HepG2 (cell line): ENCODE results near the gene RAD18. TPM values are rescaled to one million over a fixed set of nuclear protein-coding genes. Genes with fewer than 3 reads are reported as not detected.

Experiments
- MYC ChIP-seq: sonication (generic); formaldehyde crosslinking; IDR thresholded peaks from 2 replicates; pipeline ENCODE4 v1.9.0; 2021; ENCODE audit warnings: missing genetic modification reagents, borderline replicate concordance
- SALL1 ChIP-seq: sonication (generic); formaldehyde crosslinking; IDR thresholded peaks from 2 replicates; pipeline ENCODE4 v1.8.0; 2022; ENCODE audit warnings: mild to moderate bottlenecking, missing genetic modification reagents
- SMAD1 ChIP-seq: sonication (generic); formaldehyde crosslinking; IDR thresholded peaks from 2 replicates; pipeline ENCODE4 v1.4.0; 2020; ENCODE audit warnings: missing genetic modification reagents, low read depth, mild to moderate bottlenecking, borderline replicate concordance
- TBL1XR1 ChIP-seq: fragments of 150-350 bp; IDR thresholded peaks from 2 replicates; pipeline ENCODE4 v1.6.1; 2014; ENCODE audit warnings: borderline replicate concordance, low read length; ENCODE audit not compliant: partially characterized antibody
- ZNF234 ChIP-seq: sonication (generic); formaldehyde crosslinking; conservative IDR thresholded peaks from 2 replicates; pipeline ENCODE4 v1.5.1; 2020; ENCODE audit warnings: mild to moderate bottlenecking, missing genetic modification reagents
- polyA plus RNA-seq, 8 experiments: library from polyadenylated mRNA; depleted of rRNA in 3 of 8; stranded (reverse) in 7 of 8; unstranded in 1 of 8; fragments of >200 nt; fragmentation: Illumina TruSeq in 4 of 8; extraction: Trizol in 4 of 8; gene quantifications; 2 replicates each; pipeline versions ENCODE4 v1.2.1 to v1.2.3, GENCODE V29; 2011 to 2016; ENCODE audit warnings: low read depth in 4 of 8, missing spikeins in 1 of 8, mixed read lengths in 1 of 8; ENCODE audit not compliant: insufficient read depth in 1 of 8
- total RNA-seq, 5 experiments: library from RNA; depleted of rRNA; stranded (reverse); fragments of >200 nt; fragmentation: Illumina TruSeq; extraction: Trizol; gene quantifications; 2 replicates each; pipeline ENCODE4 v1.2.3, GENCODE V29; 2016; ENCODE audit warnings: low read depth in 1 of 5
- TF ChIP-seq, protein P1 (sequence below): sonication (generic); formaldehyde crosslinking; IDR thresholded peaks from 2 replicates; pipeline ENCODE4 v1.4.0; 2020; ENCODE audit warnings: missing genetic modification reagents
- TF ChIP-seq, protein P2 (sequence below): sonication (generic); formaldehyde crosslinking; IDR thresholded peaks from 2 replicates; pipeline ENCODE4 v1.5.0; 2020; ENCODE audit warnings: mild to moderate bottlenecking, missing genetic modification reagents, borderline replicate concordance
- TF ChIP-seq, protein P3 (sequence below): IDR thresholded peaks from 2 replicates; pipeline ENCODE4 v1.6.1; 2016; ENCODE audit warnings: mild to moderate bottlenecking, missing biosample characterization, missing genetic modification reagents
- TF ChIP-seq, protein P4 (sequence below): sonication (generic); formaldehyde crosslinking; IDR thresholded peaks from 2 replicates; pipeline ENCODE4 v1.4.0; 2020; ENCODE audit warnings: mild to moderate bottlenecking, missing genetic modification reagents
- TF ChIP-seq, protein P5 (sequence below): sonication (generic); formaldehyde crosslinking; conservative IDR thresholded peaks from 2 replicates; pipeline ENCODE4 v1.4.0; 2020; ENCODE audit warnings: missing genetic modification reagents

RAD18 gene
- total and polyA plus RNA-seq, 2 of the 13 experiments (the other 11 are each of a cell fraction or from before 2014, with no cell fraction given) = 5.9 to 20.7 TPM

DNA sequence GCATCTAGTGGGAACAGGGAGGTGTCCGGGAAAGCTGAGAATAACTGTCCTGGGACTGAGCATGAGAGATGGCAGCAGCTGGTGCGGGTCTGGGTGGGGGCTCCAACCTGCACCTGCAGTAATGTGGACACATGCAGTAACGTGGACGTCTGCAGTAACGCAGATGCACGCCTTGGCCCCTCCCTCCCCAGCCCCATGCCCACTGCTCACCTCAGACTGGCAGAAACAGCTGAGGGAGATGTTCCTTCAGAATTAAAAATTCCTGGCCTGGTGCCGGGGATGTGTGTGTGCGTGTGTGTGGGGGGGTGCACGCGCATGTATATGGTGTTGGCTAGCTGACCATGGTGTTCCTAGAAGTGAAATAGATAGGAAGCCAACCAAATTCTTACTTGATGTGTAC lies 107.2 kb downstream of the RAD18 start (continued):
- TF ChIP-seq, protein P1, sequence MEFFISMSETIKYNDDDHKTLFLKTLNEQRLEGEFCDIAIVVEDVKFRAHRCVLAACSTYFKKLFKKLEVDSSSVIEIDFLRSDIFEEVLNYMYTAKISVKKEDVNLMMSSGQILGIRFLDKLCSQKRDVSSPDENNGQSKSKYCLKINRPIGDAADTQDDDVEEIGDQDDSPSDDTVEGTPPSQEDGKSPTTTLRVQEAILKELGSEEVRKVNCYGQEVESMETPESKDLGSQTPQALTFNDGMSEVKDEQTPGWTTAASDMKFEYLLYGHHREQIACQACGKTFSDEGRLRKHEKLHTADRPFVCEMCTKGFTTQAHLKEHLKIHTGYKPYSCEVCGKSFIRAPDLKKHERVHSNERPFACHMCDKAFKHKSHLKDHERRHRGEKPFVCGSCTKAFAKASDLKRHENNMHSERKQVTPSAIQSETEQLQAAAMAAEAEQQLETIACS (CRISPR knock-in tag) = no peak
- TF ChIP-seq TBL1XR1 = no peak
- TF ChIP-seq SALL1 = no peak
- TF ChIP-seq, protein P2, sequence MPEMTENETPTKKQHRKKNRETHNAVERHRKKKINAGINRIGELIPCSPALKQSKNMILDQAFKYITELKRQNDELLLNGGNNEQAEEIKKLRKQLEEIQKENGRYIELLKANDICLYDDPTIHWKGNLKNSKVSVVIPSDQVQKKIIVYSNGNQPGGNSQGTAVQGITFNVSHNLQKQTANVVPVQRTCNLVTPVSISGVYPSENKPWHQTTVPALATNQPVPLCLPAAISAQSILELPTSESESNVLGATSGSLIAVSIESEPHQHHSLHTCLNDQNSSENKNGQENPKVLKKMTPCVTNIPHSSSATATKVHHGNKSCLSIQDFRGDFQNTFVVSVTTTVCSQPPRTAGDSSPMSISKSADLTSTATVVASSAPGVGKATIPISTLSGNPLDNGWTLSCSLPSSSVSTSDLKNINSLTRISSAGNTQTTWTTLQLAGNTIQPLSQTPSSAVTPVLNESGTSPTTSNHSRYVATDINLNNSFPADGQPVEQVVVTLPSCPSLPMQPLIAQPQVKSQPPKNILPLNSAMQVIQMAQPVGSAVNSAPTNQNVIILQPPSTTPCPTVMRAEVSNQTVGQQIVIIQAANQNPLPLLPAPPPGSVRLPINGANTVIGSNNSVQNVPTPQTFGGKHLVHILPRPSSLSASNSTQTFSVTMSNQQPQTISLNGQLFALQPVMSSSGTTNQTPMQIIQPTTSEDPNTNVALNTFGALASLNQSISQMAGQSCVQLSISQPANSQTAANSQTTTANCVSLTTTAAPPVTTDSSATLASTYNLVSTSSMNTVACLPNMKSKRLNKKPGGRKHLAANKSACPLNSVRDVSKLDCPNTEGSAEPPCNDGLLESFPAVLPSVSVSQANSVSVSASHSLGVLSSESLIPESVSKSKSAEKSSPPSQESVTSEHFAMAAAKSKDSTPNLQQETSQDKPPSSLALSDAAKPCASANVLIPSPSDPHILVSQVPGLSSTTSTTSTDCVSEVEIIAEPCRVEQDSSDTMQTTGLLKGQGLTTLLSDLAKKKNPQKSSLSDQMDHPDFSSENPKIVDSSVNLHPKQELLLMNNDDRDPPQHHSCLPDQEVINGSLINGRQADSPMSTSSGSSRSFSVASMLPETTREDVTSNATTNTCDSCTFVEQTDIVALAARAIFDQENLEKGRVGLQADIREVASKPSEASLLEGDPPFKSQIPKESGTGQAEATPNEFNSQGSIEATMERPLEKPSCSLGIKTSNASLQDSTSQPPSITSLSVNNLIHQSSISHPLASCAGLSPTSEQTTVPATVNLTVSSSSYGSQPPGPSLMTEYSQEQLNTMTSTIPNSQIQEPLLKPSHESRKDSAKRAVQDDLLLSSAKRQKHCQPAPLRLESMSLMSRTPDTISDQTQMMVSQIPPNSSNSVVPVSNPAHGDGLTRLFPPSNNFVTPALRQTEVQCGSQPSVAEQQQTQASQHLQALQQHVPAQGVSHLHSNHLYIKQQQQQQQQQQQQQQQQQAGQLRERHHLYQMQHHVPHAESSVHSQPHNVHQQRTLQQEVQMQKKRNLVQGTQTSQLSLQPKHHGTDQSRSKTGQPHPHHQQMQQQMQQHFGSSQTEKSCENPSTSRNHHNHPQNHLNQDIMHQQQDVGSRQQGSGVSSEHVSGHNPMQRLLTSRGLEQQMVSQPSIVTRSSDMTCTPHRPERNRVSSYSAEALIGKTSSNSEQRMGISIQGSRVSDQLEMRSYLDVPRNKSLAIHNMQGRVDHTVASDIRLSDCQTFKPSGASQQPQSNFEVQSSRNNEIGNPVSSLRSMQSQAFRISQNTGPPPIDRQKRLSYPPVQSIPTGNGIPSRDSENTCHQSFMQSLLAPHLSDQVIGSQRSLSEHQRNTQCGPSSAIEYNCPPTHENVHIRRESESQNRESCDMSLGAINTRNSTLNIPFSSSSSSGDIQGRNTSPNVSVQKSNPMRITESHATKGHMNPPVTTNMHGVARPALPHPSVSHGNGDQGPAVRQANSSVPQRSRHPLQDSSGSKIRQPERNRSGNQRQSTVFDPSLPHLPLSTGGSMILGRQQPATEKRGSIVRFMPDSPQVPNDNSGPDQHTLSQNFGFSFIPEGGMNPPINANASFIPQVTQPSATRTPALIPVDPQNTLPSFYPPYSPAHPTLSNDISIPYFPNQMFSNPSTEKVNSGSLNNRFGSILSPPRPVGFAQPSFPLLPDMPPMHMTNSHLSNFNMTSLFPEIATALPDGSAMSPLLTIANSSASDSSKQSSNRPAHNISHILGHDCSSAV (CRISPR knock-in tag) = no peak
- TF ChIP-seq, protein P3, sequence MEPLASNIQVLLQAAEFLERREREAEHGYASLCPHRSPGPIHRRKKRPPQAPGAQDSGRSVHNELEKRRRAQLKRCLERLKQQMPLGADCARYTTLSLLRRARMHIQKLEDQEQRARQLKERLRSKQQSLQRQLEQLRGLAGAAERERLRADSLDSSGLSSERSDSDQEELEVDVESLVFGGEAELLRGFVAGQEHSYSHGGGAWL (CRISPR knock-in tag) = no peak
- TF ChIP-seq, protein P4, sequence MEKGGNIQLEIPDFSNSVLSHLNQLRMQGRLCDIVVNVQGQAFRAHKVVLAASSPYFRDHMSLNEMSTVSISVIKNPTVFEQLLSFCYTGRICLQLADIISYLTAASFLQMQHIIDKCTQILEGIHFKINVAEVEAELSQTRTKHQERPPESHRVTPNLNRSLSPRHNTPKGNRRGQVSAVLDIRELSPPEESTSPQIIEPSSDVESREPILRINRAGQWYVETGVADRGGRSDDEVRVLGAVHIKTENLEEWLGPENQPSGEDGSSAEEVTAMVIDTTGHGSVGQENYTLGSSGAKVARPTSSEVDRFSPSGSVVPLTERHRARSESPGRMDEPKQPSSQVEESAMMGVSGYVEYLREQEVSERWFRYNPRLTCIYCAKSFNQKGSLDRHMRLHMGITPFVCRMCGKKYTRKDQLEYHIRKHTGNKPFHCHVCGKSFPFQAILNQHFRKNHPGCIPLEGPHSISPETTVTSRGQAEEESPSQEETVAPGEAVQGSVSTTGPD (CRISPR knock-in tag) = no peak
- TF ChIP-seq, protein P5, sequence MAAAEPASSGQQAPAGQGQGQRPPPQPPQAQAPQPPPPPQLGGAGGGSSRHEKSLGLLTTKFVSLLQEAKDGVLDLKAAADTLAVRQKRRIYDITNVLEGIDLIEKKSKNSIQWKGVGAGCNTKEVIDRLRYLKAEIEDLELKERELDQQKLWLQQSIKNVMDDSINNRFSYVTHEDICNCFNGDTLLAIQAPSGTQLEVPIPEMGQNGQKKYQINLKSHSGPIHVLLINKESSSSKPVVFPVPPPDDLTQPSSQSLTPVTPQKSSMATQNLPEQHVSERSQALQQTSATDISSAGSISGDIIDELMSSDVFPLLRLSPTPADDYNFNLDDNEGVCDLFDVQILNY (CRISPR knock-in tag) = no peak
- no peak for TF ChIP-seq SMAD1 (CRISPR knock-in tag)
- no peak for TF ChIP-seq MYC (CRISPR knock-in tag)
- no peak for TF ChIP-seq ZNF234 (CRISPR knock-in tag)
